ENCODE measurements around the gene SHE. TPM values are rescaled to one million over a fixed set of nuclear protein-coding genes. Genes with fewer than 3 reads are reported as not detected.

SHE gene
- total and polyA plus RNA-seq, 9 donors, result 4.3 to 20.5 (median 9.0) TPM

DNA sequence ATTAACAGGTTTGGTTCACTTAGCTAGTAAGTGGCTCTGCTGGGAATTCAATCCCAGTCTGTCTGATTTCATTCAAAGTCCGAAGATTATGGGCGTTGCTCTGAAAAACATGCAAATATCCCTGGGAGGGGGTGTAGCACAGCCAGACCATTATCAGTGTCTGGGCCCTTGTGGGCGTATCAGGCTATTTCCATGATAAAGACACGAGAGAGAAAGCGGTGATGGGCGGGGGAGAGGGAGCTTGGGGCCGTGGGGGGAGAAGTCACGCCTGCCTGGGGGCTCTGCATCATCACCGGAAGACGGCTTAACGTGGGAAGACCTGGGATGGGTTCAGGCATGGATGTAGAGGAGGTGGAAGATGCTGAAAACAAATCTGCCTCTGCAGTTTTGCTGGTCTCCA, 71.3 kb downstream of the SHE start:
- intact Hi-C loops (cut with DNase I), result no loop called here
- Histone ChIP-seq H3K4me1 (ENCODE audit: insufficient read depth) (peaks cover 8% of the 10 kb centered on the region), H3K9me3 (no peaks in the 10 kb centered on the region), H3K27me3 (no peaks in the 10 kb centered on the region), H3K27ac (no peak overlapping the region), H3K36me3 (no peaks in the 10 kb centered on the region), H3K4me3 (no peak overlapping the region)
- 18 to 34% (median 25%) methylated on average over 11 of the region's 11 CpGs for WGBS, 3 donors
- DNase-seq, result no peak
- no peak for TF ChIP-seq EP300 (IDR thresholded peaks at IDR 0.05)
- TF ChIP-seq POLR2A (IDR thresholded peaks at IDR 0.05), result no peak
- TF ChIP-seq, protein P1, sequence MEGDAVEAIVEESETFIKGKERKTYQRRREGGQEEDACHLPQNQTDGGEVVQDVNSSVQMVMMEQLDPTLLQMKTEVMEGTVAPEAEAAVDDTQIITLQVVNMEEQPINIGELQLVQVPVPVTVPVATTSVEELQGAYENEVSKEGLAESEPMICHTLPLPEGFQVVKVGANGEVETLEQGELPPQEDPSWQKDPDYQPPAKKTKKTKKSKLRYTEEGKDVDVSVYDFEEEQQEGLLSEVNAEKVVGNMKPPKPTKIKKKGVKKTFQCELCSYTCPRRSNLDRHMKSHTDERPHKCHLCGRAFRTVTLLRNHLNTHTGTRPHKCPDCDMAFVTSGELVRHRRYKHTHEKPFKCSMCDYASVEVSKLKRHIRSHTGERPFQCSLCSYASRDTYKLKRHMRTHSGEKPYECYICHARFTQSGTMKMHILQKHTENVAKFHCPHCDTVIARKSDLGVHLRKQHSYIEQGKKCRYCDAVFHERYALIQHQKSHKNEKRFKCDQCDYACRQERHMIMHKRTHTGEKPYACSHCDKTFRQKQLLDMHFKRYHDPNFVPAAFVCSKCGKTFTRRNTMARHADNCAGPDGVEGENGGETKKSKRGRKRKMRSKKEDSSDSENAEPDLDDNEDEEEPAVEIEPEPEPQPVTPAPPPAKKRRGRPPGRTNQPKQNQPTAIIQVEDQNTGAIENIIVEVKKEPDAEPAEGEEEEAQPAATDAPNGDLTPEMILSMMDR (IDR thresholded peaks at IDR 0.05), result no peak

DNA sequence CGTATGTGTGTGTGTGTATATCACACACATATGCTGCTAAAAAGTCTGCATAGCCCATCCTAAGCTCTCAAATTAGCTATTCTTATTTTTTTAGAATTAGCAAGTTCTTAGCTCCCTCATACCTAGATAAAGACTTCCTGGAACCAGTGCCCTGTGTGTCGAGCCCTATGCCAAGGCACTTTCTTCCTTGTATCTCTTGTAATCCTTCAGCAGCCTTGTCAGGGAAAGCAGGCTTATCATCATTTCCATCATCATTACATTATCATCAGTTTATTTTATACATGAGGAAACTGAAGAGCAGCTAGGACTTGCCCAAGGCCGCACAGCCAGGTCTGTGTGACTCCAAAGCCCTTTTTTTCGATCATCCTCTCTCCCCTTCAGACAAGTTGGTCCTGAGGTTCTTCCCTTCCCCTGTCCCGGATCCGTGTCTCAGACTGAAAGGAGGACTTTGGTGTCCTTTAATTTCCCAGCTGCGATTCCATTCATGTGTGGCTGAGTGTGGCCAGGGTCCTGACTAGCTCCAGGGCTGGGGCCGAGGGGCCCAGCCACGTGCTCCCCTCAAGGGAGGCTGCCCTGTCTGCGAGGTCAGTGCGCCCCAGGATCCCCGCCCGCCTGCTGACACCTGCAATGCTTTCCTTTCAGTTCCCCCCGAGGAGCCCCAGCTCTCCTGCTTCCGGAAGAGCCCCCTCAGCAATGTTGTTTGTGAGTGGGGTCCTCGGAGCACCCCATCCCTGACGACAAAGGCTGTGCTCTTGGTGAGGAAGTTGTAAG, 72.2 kb downstream of the SHE start:
- H3K27ac ChIP-seq, result no peak overlapping the region
- TF ChIP-seq, protein P1 (IDR thresholded peaks at IDR 0.05), result no peak
- TF ChIP-seq POLR2A (IDR thresholded peaks at IDR 0.05), result no peak
- no peak for TF ChIP-seq EP300 (IDR thresholded peaks at IDR 0.05)
- H3K27me3 ChIP-seq, result no peaks in the 10 kb centered on the region
- intact Hi-C loops (cut with DNase I), result no loop called here
- WGBS, 3 donors, result 77 to 84% (median 80%) methylated on average over 17 of the region's 17 CpGs
- H3K36me3 ChIP-seq, result no peaks in the 10 kb centered on the region
- no peaks in the 10 kb centered on the region for H3K9me3 ChIP-seq
- DNase-seq, result no peak
- H3K4me3 ChIP-seq, result no peak overlapping the region
- peaks cover 8% of the 10 kb centered on the region for H3K4me1 ChIP-seq (ENCODE audit: insufficient read depth)

Other genes starting within 250 kb of the SHE start
- 100 to 1,000 TPM in 2 of 7 donors, 10 to 100 TPM in 5; 67.2 to 134 (median 81.3) TPM for gene HAX1, start 229.8 kb downstream of the SHE start, total RNA-seq
- 100 to 1,000 TPM in 1 of 2 donors, 10 to 100 TPM in 1; 90.1 to 198 TPM for gene HAX1, start 229.8 kb downstream of the SHE start, polyA plus RNA-seq
- 1 to 10 TPM in 1 of 7 donors, under 1 TPM in 1, not detected in 5; 0.23 to 1.0 TPM for gene AQP10, start 181.3 kb downstream of the SHE start, total RNA-seq
- under 1 TPM in 1 of 2 donors, not detected in 1; 0.13 TPM for gene AQP10, start 181.3 kb downstream of the SHE start, polyA plus RNA-seq
- gene ATP8B2, start 176.9 kb downstream of the SHE start, total RNA-seq, result 100 to 1,000 TPM in 1 of 7 donors, 10 to 100 TPM in 6; 59.7 to 112 (median 83.7) TPM
- 10 to 100 TPM; 53.0 to 54.7 TPM for gene ATP8B2, start 176.9 kb downstream of the SHE start, polyA plus RNA-seq
- 10 to 100 TPM in 6 of 7 donors, 1 to 10 TPM in 1; 7.5 to 37.0 (median 12.9) TPM for gene IL6R, start 97.1 kb downstream of the SHE start, total RNA-seq
- 1 to 10 TPM; 6.5 to 9.1 TPM for gene IL6R, start 97.1 kb downstream of the SHE start, polyA plus RNA-seq
- gene TDRD10, start 193 bp downstream of the SHE start, total RNA-seq, result 1 to 10 TPM; 3.1 to 8.7 (median 5.8) TPM
- gene TDRD10, start 193 bp downstream of the SHE start, polyA plus RNA-seq, result 1 to 10 TPM; 4.1 to 6.2 TPM
- gene UBE2Q1, start 56.2 kb upstream of the SHE start, total RNA-seq, result 10 to 100 TPM; 14.3 to 72.4 (median 58.5) TPM
- gene UBE2Q1, start 56.2 kb upstream of the SHE start, polyA plus RNA-seq, result 100 to 1,000 TPM in 1 of 2 donors, 10 to 100 TPM in 1; 31.4 to 119 TPM
- gene CHRNB2, start 65.4 kb upstream of the SHE start, total RNA-seq, result under 1 TPM in 4 of 7 donors, not detected in 3; 0.08 to 0.25 (median 0.23) TPM
- gene CHRNB2, start 65.4 kb upstream of the SHE start, polyA plus RNA-seq, result under 1 TPM; 0.04 to 0.08 TPM
- 100 to 1,000 TPM in 5 of 7 donors, 10 to 100 TPM in 2; 57.2 to 175 (median 134) TPM for gene ADAR, start 105.8 kb upstream of the SHE start, total RNA-seq
- gene ADAR, start 105.8 kb upstream of the SHE start, polyA plus RNA-seq, result 100 to 1,000 TPM in 1 of 2 donors, 10 to 100 TPM in 1; 45.0 to 184 TPM